ENCODE results near the gene AFG3L2.

DNA sequence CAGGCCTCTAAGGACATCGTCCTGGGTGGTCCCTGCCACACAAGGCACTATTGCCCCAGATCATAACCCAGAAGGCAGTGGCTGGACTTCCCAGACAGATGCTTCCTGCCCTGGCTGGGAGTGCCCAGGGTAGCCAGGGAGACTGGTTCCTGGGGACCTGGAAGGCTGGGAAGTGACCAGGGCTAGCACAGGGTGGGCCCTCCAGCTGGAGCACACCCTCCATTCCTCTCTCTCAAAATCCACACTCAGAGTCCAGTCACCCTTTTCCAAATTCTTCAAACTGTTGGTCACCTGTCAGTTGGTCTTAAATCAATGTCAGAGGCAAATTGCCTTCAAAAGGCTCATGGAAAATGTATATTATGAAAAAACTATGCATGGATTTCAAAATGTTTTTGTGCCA lies 80.6 kb downstream of the AFG3L2 start:
- no peak for TF ChIP-seq POLR2A (IDR thresholded peaks at IDR 0.05)
- TF ChIP-seq, protein P1, sequence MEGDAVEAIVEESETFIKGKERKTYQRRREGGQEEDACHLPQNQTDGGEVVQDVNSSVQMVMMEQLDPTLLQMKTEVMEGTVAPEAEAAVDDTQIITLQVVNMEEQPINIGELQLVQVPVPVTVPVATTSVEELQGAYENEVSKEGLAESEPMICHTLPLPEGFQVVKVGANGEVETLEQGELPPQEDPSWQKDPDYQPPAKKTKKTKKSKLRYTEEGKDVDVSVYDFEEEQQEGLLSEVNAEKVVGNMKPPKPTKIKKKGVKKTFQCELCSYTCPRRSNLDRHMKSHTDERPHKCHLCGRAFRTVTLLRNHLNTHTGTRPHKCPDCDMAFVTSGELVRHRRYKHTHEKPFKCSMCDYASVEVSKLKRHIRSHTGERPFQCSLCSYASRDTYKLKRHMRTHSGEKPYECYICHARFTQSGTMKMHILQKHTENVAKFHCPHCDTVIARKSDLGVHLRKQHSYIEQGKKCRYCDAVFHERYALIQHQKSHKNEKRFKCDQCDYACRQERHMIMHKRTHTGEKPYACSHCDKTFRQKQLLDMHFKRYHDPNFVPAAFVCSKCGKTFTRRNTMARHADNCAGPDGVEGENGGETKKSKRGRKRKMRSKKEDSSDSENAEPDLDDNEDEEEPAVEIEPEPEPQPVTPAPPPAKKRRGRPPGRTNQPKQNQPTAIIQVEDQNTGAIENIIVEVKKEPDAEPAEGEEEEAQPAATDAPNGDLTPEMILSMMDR (IDR thresholded peaks at IDR 0.05) = no peak
